ENCODE results near the gene CABS1.

DNA sequence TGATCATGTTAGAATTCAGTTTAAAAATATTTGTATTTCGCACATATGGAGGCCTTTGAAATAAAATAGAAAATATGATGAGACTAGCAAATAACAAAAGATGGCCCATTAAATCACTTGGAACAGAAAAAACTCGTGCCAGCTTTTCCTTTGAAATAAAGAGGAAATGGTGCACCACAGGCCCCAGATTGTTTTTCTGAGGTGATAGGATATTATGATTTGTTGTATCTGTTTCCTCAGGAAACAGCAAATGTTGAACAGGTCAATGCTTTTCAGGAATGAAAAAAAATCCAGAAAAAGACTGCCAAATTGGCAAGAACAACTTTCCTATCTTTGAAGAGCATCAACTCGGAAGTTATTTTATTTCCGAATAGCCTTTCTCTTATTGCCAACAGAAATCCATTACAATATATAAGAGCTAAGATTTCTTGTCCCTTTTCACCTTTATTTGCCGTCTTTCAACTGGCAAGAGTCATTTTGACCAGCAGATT, 48.0 kb downstream of the CABS1 start, which contains the start of gene SMR3B:
- TF ChIP-seq, protein P1, sequence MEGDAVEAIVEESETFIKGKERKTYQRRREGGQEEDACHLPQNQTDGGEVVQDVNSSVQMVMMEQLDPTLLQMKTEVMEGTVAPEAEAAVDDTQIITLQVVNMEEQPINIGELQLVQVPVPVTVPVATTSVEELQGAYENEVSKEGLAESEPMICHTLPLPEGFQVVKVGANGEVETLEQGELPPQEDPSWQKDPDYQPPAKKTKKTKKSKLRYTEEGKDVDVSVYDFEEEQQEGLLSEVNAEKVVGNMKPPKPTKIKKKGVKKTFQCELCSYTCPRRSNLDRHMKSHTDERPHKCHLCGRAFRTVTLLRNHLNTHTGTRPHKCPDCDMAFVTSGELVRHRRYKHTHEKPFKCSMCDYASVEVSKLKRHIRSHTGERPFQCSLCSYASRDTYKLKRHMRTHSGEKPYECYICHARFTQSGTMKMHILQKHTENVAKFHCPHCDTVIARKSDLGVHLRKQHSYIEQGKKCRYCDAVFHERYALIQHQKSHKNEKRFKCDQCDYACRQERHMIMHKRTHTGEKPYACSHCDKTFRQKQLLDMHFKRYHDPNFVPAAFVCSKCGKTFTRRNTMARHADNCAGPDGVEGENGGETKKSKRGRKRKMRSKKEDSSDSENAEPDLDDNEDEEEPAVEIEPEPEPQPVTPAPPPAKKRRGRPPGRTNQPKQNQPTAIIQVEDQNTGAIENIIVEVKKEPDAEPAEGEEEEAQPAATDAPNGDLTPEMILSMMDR (IDR thresholded peaks at IDR 0.05), result no peak
- TF ChIP-seq POLR2AphosphoS5 (IDR thresholded peaks at IDR 0.05), result no peak
